GM18507 (cell line): ENCODE measurements around the gene LRRC39.
A peak's percentile ranks its signal among the peaks of the same experiment; 100 is the strongest.
"Not testable (repeated sequence)": the region's sequence is repeated elsewhere in the genome, so short reads cannot be mapped to it uniquely, and the experiment has no call there.

ENCODE experiments used
- DNase-seq: peaks from one replicate; pipeline ENCODE4 v3.0.0; 2011; ENCODE audit warnings: low read depth; ENCODE audit not compliant: insufficient read length; ENCODE audit errors: extremely low spot score
- FAIRE-seq: peaks from 2 replicates; lab custom pipeline; 2011; peaks lifted over from hg19 to GRCh38; lab: Jason Lieb, UNC

Gene LRRC39

GRCh38 chr1:100178091-100178490 is at the start of gene LRRC39:
Gene LRRC39, minus strand, starts transcription at chr1:100178256. Its CDS starts 9,740 bp downstream, at chr1:100168516.
- DNase-seq (no peak), FAIRE-seq (no peak)

GRCh38 chr1:100222428-100222827 is 44.4 kb upstream of the LRRC39 start:
- no peak for FAIRE-seq

GRCh38 chr1:100219883-100220282 is 41.8 kb upstream of the LRRC39 start:
- no peak for FAIRE-seq
- no peak for DNase-seq

More at GRCh38 chr1:100222428-100222827, 44.4 kb upstream of the LRRC39 start:
- DNase-seq = no peak

- no peak for DNase-seq
- FAIRE-seq = no peak
These were observed 41.4 kb upstream of the LRRC39 start for GRCh38 chr1:100219457-100219856.

GRCh38 chr1:100217834-100218233 is 39.8 kb upstream of the LRRC39 start:
- DNase-seq (no peak), FAIRE-seq (no peak)

- FAIRE-seq (no peak), DNase-seq (no peak)
These were observed 37.0 kb upstream of the LRRC39 start for GRCh38 chr1:100215101-100215500.

GRCh38 chr1:100213141-100213540 is 35.1 kb upstream of the LRRC39 start:
- DNase-seq = no peak
- FAIRE-seq = no peak

- DNase-seq = no peak
- no peak for FAIRE-seq
These were observed 28.2 kb upstream of the LRRC39 start for GRCh38 chr1:100206301-100206700.

GRCh38 chr1:100205593-100205992 is 27.5 kb upstream of the LRRC39 start:
- not testable (repeated sequence) for DNase-seq, FAIRE-seq

GRCh38 chr1:100205103-100205502 is 27.0 kb upstream of the LRRC39 start:
- FAIRE-seq, DNase-seq: not testable (repeated sequence)

- FAIRE-seq, DNase-seq: not testable (repeated sequence)
These were observed 24.6 kb upstream of the LRRC39 start for GRCh38 chr1:100202703-100203102.

- not testable (repeated sequence) for DNase-seq, FAIRE-seq
These were observed 22.0 kb upstream of the LRRC39 start for GRCh38 chr1:100200060-100200459.

GRCh38 chr1:100198596-100198995 is 20.5 kb upstream of the LRRC39 start:
- no peak for FAIRE-seq

GRCh38 chr1:100188617-100189016 is 10.6 kb upstream of the LRRC39 start:
- DNase-seq (no peak), FAIRE-seq (peak; percentile 31)

More at GRCh38 chr1:100198596-100198995, 20.5 kb upstream of the LRRC39 start:
- DNase-seq = no peak

GRCh38 chr1:100187912-100188311 is 9.9 kb upstream of the LRRC39 start:
- no peak for DNase-seq
- no peak for FAIRE-seq

- FAIRE-seq = peak; percentile 70
- no peak for DNase-seq
These were observed 6.5 kb upstream of the LRRC39 start for GRCh38 chr1:100184536-100184935.

- no peak for DNase-seq
- no peak for FAIRE-seq
These were observed 5.3 kb upstream of the LRRC39 start for GRCh38 chr1:100183370-100183769.

- FAIRE-seq (no peak), DNase-seq (no peak)
These were observed 588 bp downstream of the LRRC39 start for GRCh38 chr1:100177295-100178041.

- no peak for DNase-seq
- no peak for FAIRE-seq
These were observed 10.0 kb downstream of the LRRC39 start for GRCh38 chr1:100168051-100168450.

- FAIRE-seq (no peak), DNase-seq (no peak)
These were observed 13.4 kb downstream of the LRRC39 start for GRCh38 chr1:100164702-100165101.

GRCh38 chr1:100164216-100164615 is 13.8 kb downstream of the LRRC39 start:
- DNase-seq = no peak
- no peak for FAIRE-seq
